Motor neuron (in vitro differentiated cells): ENCODE results near the gene SKIC2. TPM values are rescaled to one million over a fixed set of nuclear protein-coding genes. Genes with fewer than 3 reads are reported as not detected.
"Not testable (repeated sequence)": the region's sequence is repeated elsewhere in the genome, so short reads cannot be mapped to it uniquely, and the experiment has no call there.

Source experiments
- ATAC-seq, 8 experiments: fragments of 200-7000 bp; cut with Tn5 transposase; replicated peaks in 6 of 8; 2 replicates each; pipeline ENCODE4 v1.8.0; 2021; ENCODE audit warnings: mild to moderate bottlenecking in 8 of 8, moderate library complexity in 8 of 8
- H3K27ac ChIP-seq, 2 donors: fragments of 250-450 bp; sonication (Bioruptor Pico); 2 replicates each; pipeline ENCODE4 v1.9.0; 2021; ENCODE audit warnings: antibody characterized with exemption in 2 of 2, mild to moderate bottlenecking in 2 of 2, moderate library complexity in 1 of 2
- H3K4me1 ChIP-seq, 2 donors: fragments of 250-450 bp; sonication (Bioruptor Pico); replicated peaks in 1 of 2; 2 replicates each; pipeline ENCODE4 v1.6.1; 2021; ENCODE audit warnings: antibody characterized with exemption in 2 of 2, mild to moderate bottlenecking in 2 of 2, moderate library complexity in 1 of 2
- H3K4me3 ChIP-seq, 5 donors: fragments of 250-450 bp; sonication (Bioruptor Pico); 2 replicates each; pipeline ENCODE4 v1.9.0; 2021; ENCODE audit warnings: antibody characterized with exemption in 5 of 5, mild to moderate bottlenecking in 5 of 5, moderate library complexity in 4 of 5
- WGBS, 10 experiments: fragments of 450-650 bp; shearing (Covaris generic); methylation state at CpG; one replicate each; pipeline ENCODE4 v1.0.0; 2022; 5-methylcytosine and 5-hydroxymethylcytosine counted together
- in situ Hi-C, 9 experiments: fragments of 400-800 bp; cut with MboI; loops; one replicate each; pipeline ENCODE4 v1.15.0; 2021; ENCODE audit warnings: low sequenced_read_pairs in 9 of 9, low pct_unique_long_range_greater_than_20kb in 2 of 9; ENCODE audit not compliant: unreplicated experiment in 9 of 9
- total RNA-seq, 8 experiments: library from RNA; unstranded; fragments of 300-600 nt; gene quantifications; 2 replicates each; pipeline versions ENCODE4 v1.2.3 to v1.2.4, GENCODE V29; 2022

The SKIC2 gene
- total RNA-seq = 10 to 100 TPM; 30.6 to 68.4 (median 52.9) TPM

- peaks cover 13 to 16% of the 10 kb centered on the region in 2 donors for H3K4me1 ChIP-seq
- H3K27ac ChIP-seq = peak within 1 kb of the TSS; percentile 82 to 95
- H3K4me3 ChIP-seq = peak within 1 kb of the TSS; percentile 76 to 98 (median 83)
- in situ Hi-C loops = loop anchor here in 1 of 9 experiments (25.0 kb wide), 1 partner anchor 272 kb away; the partner anchor contains the start of gene LY6G5C
- 0 to 4% (median 0%) methylated on average over 6 to 30 of the region's 59 CpGs; no CpG with 5 or more reads in 5 of the 10 experiments for WGBS, 10 experiments
- ATAC-seq = peak; percentile 96 to 100 (median 98)
Measured at GRCh38 chr6:31958741-31959739, at the start of gene SKIC2, which contains the start of gene NELFE. Gene SKIC2 (plus strand): TSS chr6:31959175. CDS start chr6:31959193, 18 bp downstream. Gene NELFE (minus strand): TSS chr6:31958971. CDS start chr6:31958446, 525 bp downstream.

- 60 to 92% (median 74%) methylated on average over 4 to 7 of the region's 7 CpGs; no CpG with 5 or more reads in 4 of the 10 experiments for whole genome bisulfite sequencing, 10 experiments
- in situ Hi-C loops, ATAC-seq, H3K27ac ChIP-seq, H3K4me3 ChIP-seq, H3K4me1 ChIP-seq: not testable (repeated sequence)
Measured at GRCh38 chr6:31909298-31909697, 49.7 kb upstream of the SKIC2 start.

- ATAC-seq = peak in 1 of 8 experiments; percentile 50
- Histone ChIP-seq H3K27ac (no peak overlapping the region), H3K4me1 (no peaks in the 10 kb centered on the region), H3K4me3 (no peak overlapping the region)
- in situ Hi-C loops = no loop called here
- 58 to 100% (median 73%) methylated on average over 1 to 9 of the region's 11 CpGs; no CpG with 5 or more reads in 2 of the 10 experiments for WGBS, 10 experiments
Measured at GRCh38 chr6:31911826-31912585, 47.0 kb upstream of the SKIC2 start.

GRCh38 chr6:31915351-31915750, 43.6 kb upstream of the SKIC2 start:
- no peak for ATAC-seq
- no peak overlapping the region for H3K4me3 ChIP-seq
- H3K4me1 ChIP-seq = no peaks in the 10 kb centered on the region
- in situ Hi-C loops = no loop called here
- no peak overlapping the region for H3K27ac ChIP-seq

- in situ Hi-C loops = no loop called here
- no peak overlapping the region for H3K4me3 ChIP-seq
- 67 to 95% (median 79%) methylated on average over 1 to 6 of the region's 6 CpGs; no CpG with 5 or more reads in 3 of the 10 experiments for WGBS, 10 experiments
- no peak overlapping the region for H3K27ac ChIP-seq
- no peak for ATAC-seq
- H3K4me1 ChIP-seq = no peaks in the 10 kb centered on the region
Measured at GRCh38 chr6:31915756-31916155, 43.2 kb upstream of the SKIC2 start.

GRCh38 chr6:31918069-31918720, 40.8 kb upstream of the SKIC2 start:
- Histone ChIP-seq H3K4me1 (no peaks in the 10 kb centered on the region), H3K4me3 (no peak overlapping the region), H3K27ac (no peak overlapping the region)
- no peak for ATAC-seq
- in situ Hi-C loops = no loop called here
- WGBS, 10 experiments = 17 to 81% (median 70%) methylated on average over 1 to 6 of the region's 8 CpGs; no CpG with 5 or more reads in 3 of the 10 experiments

- no peaks in the 10 kb centered on the region for H3K4me1 ChIP-seq
- in situ Hi-C loops = no loop called here
- no peak overlapping the region for H3K27ac ChIP-seq
- no peak overlapping the region for H3K4me3 ChIP-seq
- no peak for ATAC-seq
- 40 to 100% (median 84%) methylated on average over 1 to 5 of the region's 6 CpGs; no CpG with 5 or more reads in 1 of the 10 experiments for WGBS, 10 experiments
Measured at GRCh38 chr6:31919624-31920303, 39.2 kb upstream of the SKIC2 start.

GRCh38 chr6:31920811-31921210, 38.2 kb upstream of the SKIC2 start:
- Histone ChIP-seq H3K4me3 (no peak overlapping the region), H3K4me1 (no peaks in the 10 kb centered on the region), H3K27ac (no peak overlapping the region)
- ATAC-seq = peak in 3 of 8 experiments; percentile 60 to 78 (median 77)
- in situ Hi-C loops = no loop called here
- WGBS, 10 experiments = 17 to 88% (median 80%) methylated on average over 1 of the region's 2 CpGs; no CpG with 5 or more reads in 3 of the 10 experiments

- in situ Hi-C loops = no loop called here
- Histone ChIP-seq H3K4me3 (no peak overlapping the region), H3K27ac (no peak overlapping the region), H3K4me1 (no peaks in the 10 kb centered on the region)
- 0 to 21% (median 17%) methylated on average over 1 to 5 of the region's 5 CpGs; no CpG with 5 or more reads in 2 of the 10 experiments for WGBS, 10 experiments
- ATAC-seq = peak in 1 of 8 experiments; percentile 30
Measured at GRCh38 chr6:31922942-31923341, 36.0 kb upstream of the SKIC2 start.

GRCh38 chr6:31927242-31927862, 31.6 kb upstream of the SKIC2 start, which contains the start of gene C2:
Gene C2 (plus strand): TSS chr6:31927717. CDS start chr6:31927753, 36 bp downstream.
- H3K4me1 ChIP-seq = no peaks in the 10 kb centered on the region
- no peak within 1 kb of the TSS for H3K27ac ChIP-seq
- H3K4me3 ChIP-seq = no peak within 1 kb of the TSS
- 33 to 88% (median 66%) methylated on average over 1 to 8 of the region's 11 CpGs; no CpG with 5 or more reads in 2 of the 10 experiments for whole genome bisulfite sequencing, 10 experiments
- in situ Hi-C loops = no loop called here
- peak in 1 of 8 experiments; percentile 77 for ATAC-seq

GRCh38 chr6:31927863-31928671, 30.9 kb upstream of the SKIC2 start:
- Histone ChIP-seq H3K4me1 (no peaks in the 10 kb centered on the region), H3K4me3 (no peak overlapping the region), H3K27ac (no peak overlapping the region)
- 63 to 94% (median 76%) methylated on average over 1 to 10 of the region's 11 CpGs; no CpG with 5 or more reads in 2 of the 10 experiments for whole genome bisulfite sequencing, 10 experiments
- in situ Hi-C loops = no loop called here
- peak in 1 of 8 experiments; percentile 64 for ATAC-seq
